Body of pancreas (tissue), 4 donors: ENCODE results near the gene RSRC1. TPM values are rescaled to one million over a fixed set of nuclear protein-coding genes. Genes with fewer than 3 reads are reported as not detected.

Experiments
- ATAC-seq: fragments of 150-250 bp; one replicate; pipeline ENCODE4 v1.9.1; 2016
- DNase-seq, 4 donors: peaks; one replicate each; pipeline ENCODE4 v3.0.0-alpha.2; 2019
- H3K27ac ChIP-seq, 4 donors: fragments of 200-600 bp; sonication (generic); 1 replicate in 3 of 4; 2 replicates in 1 of 4; pipeline versions ENCODE4 v1.5.1 to v1.6.1; 2016 to 2019; ENCODE audit warnings: mild to moderate bottlenecking in 1 of 4, mixed read lengths in 1 of 4, moderate library complexity in 1 of 4
- H3K27me3 ChIP-seq, 2 donors: fragments of 200-600 bp; sonication (generic); one replicate each; pipeline ENCODE4 v1.6.0; 2016; ENCODE audit warnings: mild to moderate bottlenecking in 1 of 2
- H3K36me3 ChIP-seq, 2 donors: fragments of 200-600 bp; sonication (generic); replicated peaks in 1 of 2; 2 replicates each; pipeline ENCODE4 v1.5.1; 2016; ENCODE audit warnings: low read depth in 2 of 2; ENCODE audit not compliant: insufficient read depth in 1 of 2
- H3K4me1 ChIP-seq: fragments of 200-600 bp; sonication (generic); one replicate; pipeline ENCODE4 v1.6.0; 2016
- H3K4me3 ChIP-seq, 2 donors: fragments of 200-600 bp; sonication (generic); 1 replicate in 1 of 2; 2 replicates in 1 of 2; pipeline ENCODE4 v1.5.1; 2016 to 2019
- H3K9me3 ChIP-seq, 3 donors: fragments of 200-600 bp; sonication (generic); 1 replicate in 2 of 3; 2 replicates in 1 of 3; pipeline ENCODE4 v1.5.1; 2016
- POLR2A ChIP-seq, 3 donors: fragments of 450-650 bp; IDR thresholded peaks; one replicate each; pipeline ENCODE4 v1.6.1; 2016; ENCODE audit warnings: antibody characterized with exemption in 3 of 3, mild to moderate bottlenecking in 2 of 3
- WGBS, 2 donors: methylation state at CpG; one replicate each; pipeline ENCODE4 v1.1.5; 2017; 5-methylcytosine and 5-hydroxymethylcytosine counted together
- intact Hi-C: fragments of 100-400 bp; cut with DNase I; formaldehyde crosslinking; loops from one replicate; pipeline ENCODE4 v1.15.1; 2023
- total RNA-seq, 2 donors: library from RNA; depleted of rRNA; stranded (reverse); fragments of >200 nt; gene quantifications; one replicate each; pipeline ENCODE4 v1.1.0, GENCODE V29; 2016
- TF ChIP-seq, protein P1 (sequence below), 7 experiments: fragments of 450-650 bp in 4 of 7; fragments of 200-600 bp in 3 of 7; sonication (generic) in 3 of 7; IDR thresholded peaks; one replicate each; pipeline ENCODE4 v1.5.1; 2016 to 2019; ENCODE audit warnings: antibody characterized with exemption in 7 of 7

Gene RSRC1
- total RNA-seq, 2 donors from 2014 or later: 18.5 to 21.5 TPM

DNA sequence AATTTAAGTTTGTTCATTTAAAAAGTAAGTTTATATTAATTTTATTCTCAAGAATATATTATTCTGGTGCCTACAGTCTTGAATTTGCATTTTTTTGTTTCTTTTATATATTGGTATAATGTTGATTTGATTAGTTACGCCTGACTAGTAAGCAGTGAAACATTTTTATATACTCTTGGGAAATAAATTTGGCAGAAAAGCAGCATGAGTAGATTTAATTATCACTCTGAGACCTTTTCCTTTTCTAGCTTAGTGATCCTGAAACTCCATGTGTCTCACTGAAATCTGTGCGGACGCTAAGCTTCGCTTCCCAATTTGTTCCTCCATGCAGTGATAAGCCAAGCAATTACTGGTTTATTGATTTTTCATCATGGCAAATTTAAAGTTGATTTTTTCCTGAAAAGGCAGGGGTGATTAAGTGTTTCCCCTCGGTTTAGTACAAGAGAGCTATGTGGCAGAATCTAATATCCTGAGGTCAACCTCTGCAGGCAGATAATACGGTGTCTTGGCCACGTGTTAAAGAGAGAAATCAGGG lies 373.9 kb downstream of the RSRC1 start:
- H3K27me3 ChIP-seq: no peaks in the 10 kb centered on the region
- no peak overlapping the region for H3K27ac ChIP-seq
- no peaks in the 10 kb centered on the region for H3K4me1 ChIP-seq
- H3K9me3 ChIP-seq: no peaks in the 10 kb centered on the region
- ATAC-seq (no peak), DNase-seq (no peak)
- 86 to 90% methylated on average over 7 of the region's 7 CpGs for WGBS, 2 donors
- no peaks in the 10 kb centered on the region for H3K36me3 ChIP-seq
- intact Hi-C loops: no loop called here
- no peak overlapping the region for H3K4me3 ChIP-seq
- no peak for TF ChIP-seq POLR2A (IDR thresholded peaks at IDR 0.05)
- TF ChIP-seq, protein P1, sequence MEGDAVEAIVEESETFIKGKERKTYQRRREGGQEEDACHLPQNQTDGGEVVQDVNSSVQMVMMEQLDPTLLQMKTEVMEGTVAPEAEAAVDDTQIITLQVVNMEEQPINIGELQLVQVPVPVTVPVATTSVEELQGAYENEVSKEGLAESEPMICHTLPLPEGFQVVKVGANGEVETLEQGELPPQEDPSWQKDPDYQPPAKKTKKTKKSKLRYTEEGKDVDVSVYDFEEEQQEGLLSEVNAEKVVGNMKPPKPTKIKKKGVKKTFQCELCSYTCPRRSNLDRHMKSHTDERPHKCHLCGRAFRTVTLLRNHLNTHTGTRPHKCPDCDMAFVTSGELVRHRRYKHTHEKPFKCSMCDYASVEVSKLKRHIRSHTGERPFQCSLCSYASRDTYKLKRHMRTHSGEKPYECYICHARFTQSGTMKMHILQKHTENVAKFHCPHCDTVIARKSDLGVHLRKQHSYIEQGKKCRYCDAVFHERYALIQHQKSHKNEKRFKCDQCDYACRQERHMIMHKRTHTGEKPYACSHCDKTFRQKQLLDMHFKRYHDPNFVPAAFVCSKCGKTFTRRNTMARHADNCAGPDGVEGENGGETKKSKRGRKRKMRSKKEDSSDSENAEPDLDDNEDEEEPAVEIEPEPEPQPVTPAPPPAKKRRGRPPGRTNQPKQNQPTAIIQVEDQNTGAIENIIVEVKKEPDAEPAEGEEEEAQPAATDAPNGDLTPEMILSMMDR (IDR thresholded peaks at IDR 0.05): no peak

DNA sequence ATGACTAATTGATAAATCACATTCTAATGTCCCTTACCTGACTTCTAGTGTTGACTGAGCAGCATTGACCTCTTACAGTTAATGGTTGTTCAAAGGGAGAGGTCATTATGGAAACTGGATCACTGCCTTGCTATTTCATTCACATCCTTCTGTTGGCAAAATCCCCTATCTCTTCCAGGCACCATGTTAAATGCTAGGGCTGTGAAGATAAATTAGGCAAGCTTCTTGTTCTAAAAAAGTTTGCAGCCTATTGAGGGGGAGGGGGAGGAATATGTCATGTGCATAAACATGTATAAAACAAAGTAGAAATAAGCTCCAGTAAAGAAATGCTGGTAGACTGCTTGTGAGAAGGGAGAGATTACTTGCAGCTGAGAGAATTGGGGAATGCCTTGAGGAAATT lies 376.3 kb downstream of the RSRC1 start:
- TF ChIP-seq POLR2A (IDR thresholded peaks at IDR 0.05): no peak
- TF ChIP-seq, protein P1 (IDR thresholded peaks at IDR 0.05): no peak
- intact Hi-C loops: no loop called here
- Histone ChIP-seq H3K27ac (no peak overlapping the region), H3K9me3 (no peaks in the 10 kb centered on the region), H3K4me1 (no peaks in the 10 kb centered on the region), H3K36me3 (no peaks in the 10 kb centered on the region), H3K27me3 (no peaks in the 10 kb centered on the region), H3K4me3 (no peak overlapping the region)
- DNase-seq (no peak), ATAC-seq (no peak)

DNA sequence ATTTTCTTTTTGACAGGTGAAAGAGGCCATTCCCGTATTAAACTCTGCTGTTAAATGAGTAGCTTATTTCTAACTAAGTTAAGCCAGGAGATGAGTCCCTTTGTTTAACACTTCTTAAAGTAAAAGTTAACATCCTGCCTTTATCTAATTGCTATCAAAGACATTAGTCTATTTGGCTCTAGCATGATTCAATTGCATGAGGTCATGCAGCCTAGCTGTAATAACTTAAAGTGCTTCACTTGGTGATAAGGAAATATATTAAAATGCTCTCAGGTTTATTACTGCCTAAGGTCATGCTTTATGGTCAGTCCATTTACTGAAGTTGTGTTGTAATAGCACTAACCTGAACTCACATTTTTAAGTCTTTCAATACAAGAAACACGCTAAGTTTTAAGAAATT lies 378.8 kb downstream of the RSRC1 start:
- Histone ChIP-seq H3K9me3 (no peaks in the 10 kb centered on the region), H3K36me3 (no peaks in the 10 kb centered on the region), H3K4me3 (no peak overlapping the region), H3K27me3 (no peaks in the 10 kb centered on the region), H3K4me1 (no peaks in the 10 kb centered on the region), H3K27ac (no peak overlapping the region)
- ATAC-seq (no peak), DNase-seq (no peak)
- intact Hi-C loops: no loop called here
- TF ChIP-seq, protein P1 (IDR thresholded peaks at IDR 0.05): no peak
- no peak for TF ChIP-seq POLR2A (IDR thresholded peaks at IDR 0.05)
- WGBS, 2 donors: 48 to 49% methylated on average over 2 of the region's 2 CpGs

DNA sequence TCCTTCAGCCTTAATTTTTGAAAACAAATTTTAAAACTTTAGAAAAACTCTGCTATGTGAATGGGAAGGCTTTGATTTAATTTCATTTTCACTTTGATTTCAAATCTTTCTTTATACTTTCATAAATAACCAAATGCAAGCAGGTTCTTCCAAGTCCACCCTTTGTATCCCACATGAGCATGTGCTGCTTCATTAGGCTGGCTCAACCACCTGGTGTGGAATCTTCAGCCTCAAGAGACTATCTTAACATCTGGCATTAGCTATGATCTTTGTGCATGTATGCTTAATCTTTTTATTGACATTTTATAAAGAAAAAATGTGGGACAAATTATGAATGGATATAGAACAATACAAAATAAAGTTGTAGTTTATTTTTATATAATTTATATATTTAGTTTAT lies 379.3 kb downstream of the RSRC1 start:
- no peak for ATAC-seq
- H3K4me1 ChIP-seq: no peaks in the 10 kb centered on the region
- TF ChIP-seq POLR2A (IDR thresholded peaks at IDR 0.05): no peak
- TF ChIP-seq, protein P1 (IDR thresholded peaks at IDR 0.05): no peak
- H3K4me3 ChIP-seq: no peak overlapping the region
- no peak overlapping the region for H3K27ac ChIP-seq
- intact Hi-C loops: no loop called here
- H3K27me3 ChIP-seq: no peaks in the 10 kb centered on the region
- no peak for DNase-seq
- no peaks in the 10 kb centered on the region for H3K9me3 ChIP-seq
- H3K36me3 ChIP-seq: no peaks in the 10 kb centered on the region

DNA sequence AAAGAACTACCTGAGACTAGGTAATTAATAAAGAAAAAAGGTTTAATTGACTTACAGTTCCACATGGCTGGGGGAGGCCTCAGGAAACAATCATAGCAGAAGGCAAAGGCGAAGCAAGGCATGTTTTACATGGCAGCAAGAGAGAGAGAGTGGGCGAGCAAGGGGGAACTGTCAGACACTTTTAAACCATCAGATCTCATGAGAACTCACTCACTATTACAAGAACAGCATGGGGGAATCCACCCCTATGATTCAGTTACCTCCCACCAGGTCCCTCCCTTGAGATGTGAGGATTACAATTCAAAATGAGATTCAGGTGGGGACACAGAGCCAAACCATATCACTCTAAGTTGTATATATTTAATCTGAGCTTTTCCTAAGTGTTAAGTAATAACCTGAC lies 382.1 kb downstream of the RSRC1 start:
- H3K27ac ChIP-seq: no peak overlapping the region
- TF ChIP-seq, protein P1 (IDR thresholded peaks at IDR 0.05): no peak
- no peak for TF ChIP-seq POLR2A (IDR thresholded peaks at IDR 0.05)
- H3K4me1 ChIP-seq: no peaks in the 10 kb centered on the region
- H3K27me3 ChIP-seq: no peaks in the 10 kb centered on the region
- no peak for ATAC-seq
- no peaks in the 10 kb centered on the region for H3K9me3 ChIP-seq
- WGBS, 2 donors: 97 to 98% methylated on average over 2 of the region's 2 CpGs
- H3K36me3 ChIP-seq: no peaks in the 10 kb centered on the region
- intact Hi-C loops: no loop called here
- no peak overlapping the region for H3K4me3 ChIP-seq
- no peak for DNase-seq
